ENCODE data around the gene PUS10.
"Not testable (repeated sequence)": the region's sequence is repeated elsewhere in the genome, so short reads cannot be mapped to it uniquely, and the experiment has no call there.

Gene PUS10

DNA sequence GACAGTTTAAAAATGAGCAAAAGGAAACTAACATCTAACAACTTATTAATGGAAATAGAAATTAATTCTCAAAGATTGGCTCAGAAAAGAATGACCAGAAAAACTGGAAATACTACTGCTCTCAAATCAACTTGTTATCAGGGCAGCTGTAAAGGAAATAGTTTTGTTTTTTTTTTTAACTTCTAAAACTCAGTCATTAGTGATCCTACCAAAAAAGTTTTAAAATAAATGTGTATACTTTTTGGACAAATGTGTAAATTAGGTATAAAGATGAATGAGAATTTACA lies 52.6 kb downstream of the PUS10 start:
- no peak for DNase-seq

DNA sequence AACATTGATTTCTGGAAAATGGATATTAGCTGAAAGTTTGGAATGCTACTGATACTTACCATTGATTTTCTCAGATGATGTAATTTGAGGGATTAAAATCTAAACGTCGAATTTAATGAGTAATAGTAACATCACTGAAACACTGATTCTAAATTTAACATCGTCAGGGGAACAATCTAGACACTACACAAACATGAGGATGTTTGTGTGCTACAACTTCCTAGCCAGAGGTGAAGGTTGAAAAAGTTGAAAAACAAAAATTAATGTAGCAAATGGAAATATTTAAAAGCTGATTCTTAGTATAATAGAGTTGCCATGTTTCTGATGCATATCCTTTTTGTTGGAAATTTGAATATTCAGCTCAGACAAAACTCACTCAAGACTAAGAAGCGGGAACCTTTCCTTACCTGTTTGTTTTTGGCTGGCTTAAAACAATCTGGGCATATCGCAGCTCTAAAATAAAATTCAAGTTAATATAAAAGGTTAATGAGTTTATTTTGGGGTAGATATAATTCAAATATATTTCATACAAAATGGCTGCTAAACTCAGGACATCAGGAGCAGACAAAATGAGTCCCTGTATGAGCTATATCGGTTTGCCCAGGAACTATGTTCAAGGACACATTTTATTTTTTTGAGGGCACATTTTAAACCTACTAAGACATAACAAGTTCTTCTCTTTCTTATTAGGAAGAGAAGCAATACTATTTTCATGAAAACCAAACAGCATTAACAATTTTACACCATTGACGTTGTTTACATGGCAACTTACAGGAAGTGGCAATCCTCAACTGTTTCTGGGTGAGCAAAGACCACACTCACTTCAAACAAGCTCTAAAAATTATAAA lies 53.2 kb downstream of the PUS10 start:
- no peak for DNase-seq

DNA sequence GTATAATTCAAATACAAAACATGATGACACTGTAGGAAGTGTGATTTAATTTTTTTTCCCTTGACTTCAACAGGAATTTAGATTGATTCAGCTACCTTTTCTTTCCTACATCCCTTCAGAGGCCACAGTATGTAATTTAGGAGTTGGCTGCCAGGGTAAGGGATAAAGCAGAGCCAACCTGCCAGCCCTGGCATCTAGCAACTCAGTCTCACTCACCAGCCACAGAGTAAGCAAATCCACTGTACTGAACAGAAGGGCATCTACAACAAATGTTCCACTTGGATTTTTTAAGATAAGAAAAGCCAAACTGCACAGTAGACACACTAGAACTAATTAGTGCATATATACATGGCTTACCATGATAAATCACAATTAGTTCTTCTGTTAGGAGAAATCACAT lies 54.9 kb downstream of the PUS10 start:
- no peak for DNase-seq

DNA sequence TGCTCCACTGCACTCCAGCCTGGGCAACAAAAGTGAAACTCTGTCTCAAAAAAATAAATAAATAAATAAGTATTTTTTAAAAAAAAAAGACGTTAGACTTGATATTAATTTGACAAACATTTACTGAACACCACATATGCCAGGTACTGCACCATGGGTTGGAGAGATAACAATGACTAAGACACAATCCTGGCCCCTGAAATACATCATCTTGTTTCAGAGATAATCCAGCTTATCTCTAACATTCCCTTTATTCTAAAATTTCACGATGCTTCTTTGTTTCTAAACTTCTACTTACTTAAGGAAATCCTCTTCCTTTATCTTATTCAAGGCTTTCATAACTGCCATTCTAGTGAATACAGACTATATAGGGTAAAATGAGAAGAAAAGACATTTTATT lies 55.5 kb downstream of the PUS10 start:
- no peak for DNase-seq

DNA sequence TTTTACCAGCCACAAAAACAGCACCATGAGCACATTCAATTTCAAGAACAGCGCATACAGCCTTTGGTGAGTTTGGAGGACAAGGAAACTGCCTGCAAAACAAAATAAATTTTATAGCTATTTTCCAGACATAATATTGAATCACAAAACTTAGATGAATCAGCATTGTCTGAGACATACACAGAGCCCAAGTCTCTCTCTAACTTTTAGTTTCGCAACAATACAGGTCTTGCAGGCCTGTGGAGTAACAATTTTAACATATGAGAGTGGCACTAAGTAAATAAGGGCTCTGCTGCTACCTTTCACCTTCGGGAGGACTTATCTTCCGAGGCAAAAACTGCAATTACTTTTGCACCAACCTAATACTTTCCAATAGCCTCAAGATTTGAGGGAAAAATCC lies 56.6 kb downstream of the PUS10 start:
- no peak for DNase-seq

DNA sequence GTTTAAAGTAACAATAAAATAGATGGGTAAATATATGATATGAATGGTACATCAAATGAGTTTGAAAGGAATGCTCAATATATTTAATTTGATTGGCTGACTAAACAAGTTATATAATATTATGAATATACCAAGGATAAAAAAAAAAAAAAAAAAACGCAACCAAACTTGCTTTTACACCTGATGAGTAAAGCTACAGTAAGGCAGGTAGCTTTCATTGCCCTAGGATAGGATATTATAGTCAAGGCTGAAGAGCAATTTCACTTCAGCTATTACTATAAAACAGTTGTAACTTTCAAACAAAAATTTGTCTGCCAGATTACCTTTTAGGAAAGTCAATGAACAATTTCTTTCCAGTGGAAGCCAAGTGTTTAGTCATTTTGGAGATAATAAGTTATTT lies 57.3 kb downstream of the PUS10 start:
- DNase-seq: no peak

DNA sequence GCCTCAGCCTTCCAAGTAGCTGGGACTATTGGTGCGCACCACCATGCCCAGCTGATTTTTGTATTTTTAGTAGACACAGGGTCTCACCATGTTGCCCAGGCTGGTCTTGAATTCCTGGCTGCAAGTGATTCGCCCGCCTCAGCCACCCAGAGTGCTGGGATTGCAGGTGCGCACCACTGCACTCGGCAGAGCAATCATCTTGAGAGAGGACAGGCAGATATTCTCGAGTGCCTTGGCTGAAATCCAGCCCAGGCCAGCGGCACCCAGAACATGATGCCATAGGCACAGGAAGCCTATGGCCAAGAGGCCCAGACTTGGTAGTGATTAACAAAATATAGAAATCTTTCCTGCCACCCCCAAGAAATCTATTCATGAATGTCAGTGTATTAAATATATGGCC lies 58.6 kb downstream of the PUS10 start:
- DNase-seq: no peak

DNA sequence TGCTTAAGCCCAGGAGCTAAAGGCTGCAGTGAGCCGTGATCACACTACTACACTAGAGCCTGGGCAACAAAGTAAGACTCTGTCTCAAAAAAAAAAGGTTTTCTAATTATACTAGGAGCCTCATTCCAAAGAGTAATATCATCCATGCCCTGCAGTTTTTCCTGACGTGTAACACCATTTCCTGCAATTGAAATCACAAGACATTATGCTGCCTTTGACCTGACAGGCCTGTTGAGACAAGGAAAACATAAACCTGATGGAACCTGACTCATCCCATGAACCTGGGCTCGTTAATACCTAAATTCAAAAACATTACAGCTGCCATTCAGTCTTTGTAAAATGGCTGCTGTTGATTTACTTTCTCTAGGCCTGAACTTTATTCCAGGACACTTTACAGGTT lies 59.3 kb downstream of the PUS10 start:
- DNase-seq: no peak

DNA sequence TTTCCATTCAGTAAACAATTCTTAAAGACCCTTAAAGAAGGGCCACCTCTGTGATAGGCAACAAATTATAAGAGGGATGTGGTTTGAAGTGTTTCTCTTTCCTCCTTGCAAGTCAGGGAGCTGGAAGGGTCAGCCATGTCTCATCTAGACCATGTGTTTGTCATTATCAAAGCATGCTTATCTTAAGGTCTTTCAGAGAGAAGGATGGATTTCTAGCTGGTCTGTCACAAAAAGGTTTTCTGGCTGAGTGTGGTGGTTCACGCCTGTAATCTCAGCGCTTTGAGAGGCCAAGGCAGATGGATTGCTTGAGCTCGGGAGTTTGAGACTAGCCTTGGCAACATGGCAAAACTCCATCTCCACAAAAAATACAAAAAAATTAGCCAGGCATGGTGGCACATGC lies 59.7 kb downstream of the PUS10 start:
- no peak for DNase-seq

DNA sequence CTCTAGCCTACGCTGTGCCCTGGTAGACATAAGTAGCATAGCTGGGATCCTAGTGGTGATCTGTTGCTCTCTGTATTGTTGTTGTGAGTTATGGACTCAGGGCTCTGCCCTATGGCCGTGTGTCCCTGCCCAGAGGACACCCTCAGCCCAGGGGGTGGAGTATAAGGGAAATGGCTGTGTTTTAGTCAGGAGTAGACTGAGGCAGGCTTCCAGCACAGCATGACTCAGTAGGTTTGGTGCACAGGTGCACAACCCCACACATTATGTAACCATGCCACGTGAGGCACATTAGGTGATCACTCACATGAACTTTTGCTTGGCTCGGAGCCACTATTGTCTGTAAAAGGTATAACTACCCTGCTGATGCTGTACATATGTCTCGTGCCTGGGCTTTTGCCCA lies 60.4 kb downstream of the PUS10 start:
- DNase-seq: no peak

DNA sequence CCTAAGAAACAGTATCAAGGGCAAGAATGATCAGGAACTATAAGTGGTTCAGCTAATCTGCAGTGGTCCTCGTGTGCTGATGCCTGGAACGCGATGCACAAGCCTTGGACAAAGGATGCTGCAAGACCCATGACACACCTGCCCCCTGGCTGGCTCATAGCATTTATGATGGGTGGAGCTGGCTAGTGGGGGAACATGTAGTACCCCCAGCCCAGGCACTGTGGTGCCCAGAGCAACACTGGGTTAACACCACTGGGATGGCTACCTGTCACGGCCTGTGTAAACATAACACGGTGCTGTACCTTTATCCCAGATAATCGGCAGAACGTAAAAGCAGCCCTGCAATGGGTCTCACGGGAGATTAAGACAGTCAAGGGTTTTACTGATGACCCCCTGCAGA lies 60.8 kb downstream of the PUS10 start:
- no peak for DNase-seq

DNA sequence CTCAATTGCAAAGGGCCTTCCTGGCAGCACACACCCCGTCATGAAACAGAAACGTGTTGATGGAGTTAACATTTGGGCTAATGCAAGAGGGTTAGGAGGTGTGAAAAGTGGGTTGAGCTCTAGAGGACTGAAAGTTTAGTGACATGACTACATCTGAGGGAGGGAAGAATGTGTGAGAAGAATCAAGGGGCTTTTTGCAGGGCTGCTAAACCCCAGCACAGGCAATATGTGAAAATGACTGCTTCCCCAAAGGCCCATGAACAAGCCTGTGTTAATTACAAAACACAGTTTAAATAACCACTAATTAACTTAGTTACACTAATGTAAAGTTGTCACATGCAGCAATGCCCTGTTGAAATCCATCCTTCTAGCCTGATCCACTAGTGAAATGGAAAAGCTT lies 63.9 kb downstream of the PUS10 start:
- no peak for DNase-seq

DNA sequence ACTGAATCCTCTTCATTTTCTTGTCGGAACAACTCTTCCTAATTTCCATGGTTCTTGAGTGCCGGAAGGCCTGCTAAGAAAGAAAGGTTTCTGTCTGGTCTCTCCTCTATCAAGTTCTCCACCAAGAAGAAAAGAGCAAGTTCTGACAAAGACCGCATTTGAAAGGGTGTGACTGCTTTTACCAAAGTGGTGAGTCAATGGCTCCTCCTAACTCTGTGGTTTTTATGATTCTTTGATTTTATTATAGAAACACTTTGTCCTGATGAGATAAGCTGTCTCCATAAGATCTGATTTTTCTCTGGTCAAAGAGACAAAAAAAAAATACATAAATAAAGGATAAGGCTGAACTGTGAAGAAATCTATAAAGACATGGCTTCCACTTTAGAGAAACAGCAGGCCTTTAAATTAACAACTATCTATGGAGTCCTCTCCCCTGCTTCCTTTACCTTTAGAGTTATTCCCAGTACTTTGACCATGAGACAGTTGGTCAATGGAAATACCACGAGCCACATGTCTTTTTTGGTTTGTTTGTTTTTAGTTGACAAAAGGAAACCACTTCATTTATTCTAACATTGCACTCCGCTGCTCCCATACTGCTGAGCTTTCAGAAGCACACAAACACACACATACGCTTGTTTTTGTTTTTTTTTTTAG lies 69.0 kb downstream of the PUS10 start:
- DNase-seq: no peak

DNA sequence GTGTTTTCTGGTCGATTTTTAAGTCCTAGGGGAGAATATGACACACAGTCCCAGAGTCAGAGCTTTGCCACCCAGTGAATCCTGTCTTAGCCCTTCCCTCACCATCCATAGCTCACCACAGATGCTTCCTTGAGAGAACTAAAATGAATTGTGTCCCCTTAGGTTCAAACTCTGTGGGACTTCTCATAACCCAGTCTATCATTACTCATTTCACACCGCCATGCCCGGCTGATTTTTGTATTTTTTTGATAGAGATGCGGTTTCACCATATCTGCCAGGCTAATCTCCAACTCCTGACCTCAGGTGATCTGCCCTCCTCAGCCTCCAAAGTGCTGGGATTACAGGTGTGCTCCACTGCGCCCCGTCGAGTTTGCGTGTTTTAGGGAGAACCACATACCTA lies 69.9 kb downstream of the PUS10 start:
- no peak for DNase-seq

DNA sequence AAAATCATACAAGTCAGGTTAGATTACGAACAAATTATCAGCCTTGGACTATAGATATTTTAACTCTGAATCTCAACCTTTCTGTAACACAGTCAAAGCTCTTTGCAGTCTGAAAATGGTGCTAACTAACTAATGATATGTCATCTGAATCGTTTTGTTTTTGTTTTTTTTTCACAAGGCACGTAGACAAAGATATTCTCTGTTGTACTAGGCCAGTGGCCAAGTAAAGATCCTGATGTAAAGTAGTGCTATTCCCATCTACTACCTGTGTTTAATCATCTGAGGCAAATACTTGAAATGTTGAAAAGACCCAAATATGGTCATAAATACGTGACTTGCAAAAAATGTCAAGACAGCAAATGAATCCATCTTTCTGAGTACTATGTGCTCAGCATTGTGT lies 71.0 kb downstream of the PUS10 start:
- no peak for DNase-seq

DNA sequence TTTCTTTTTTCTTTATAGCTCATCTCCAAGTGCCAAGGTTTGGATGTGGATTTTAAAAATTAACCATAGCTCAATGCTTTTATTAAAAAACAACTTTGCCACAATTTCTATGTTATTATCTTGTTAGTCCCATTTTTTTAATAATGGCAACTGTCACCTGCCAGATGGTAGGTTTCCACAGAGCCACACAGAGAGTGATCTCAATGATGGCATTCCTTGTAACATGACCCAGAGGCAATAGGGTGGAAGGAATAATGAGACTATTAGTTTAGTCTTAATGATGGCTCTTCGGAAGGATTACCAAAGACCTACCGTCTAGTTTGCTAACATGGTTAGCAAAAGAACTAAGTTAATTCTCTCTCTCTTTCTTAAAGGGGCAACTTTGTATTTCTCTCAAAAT lies 72.7 kb downstream of the PUS10 start:
- no peak for DNase-seq

DNA sequence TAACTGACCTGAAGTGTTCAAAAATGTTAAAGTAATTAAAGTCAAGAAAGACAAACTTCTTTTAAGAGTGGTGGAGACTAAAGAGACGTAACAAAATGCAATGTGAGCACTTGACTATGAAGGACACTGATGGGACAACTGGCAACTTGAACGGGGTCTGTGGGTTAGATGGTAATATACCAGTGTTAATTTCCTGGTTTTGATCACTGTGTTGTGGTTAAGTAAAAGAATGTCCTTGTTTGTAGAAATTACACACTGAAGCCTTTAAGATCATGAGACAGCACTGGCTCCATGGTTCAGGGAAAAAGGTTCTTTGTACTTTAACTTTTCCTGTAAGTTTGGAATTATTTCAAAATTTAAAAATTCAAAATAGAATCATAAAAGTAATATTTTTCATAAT lies 78.4 kb downstream of the PUS10 start:
- no peak for DNase-seq

DNA sequence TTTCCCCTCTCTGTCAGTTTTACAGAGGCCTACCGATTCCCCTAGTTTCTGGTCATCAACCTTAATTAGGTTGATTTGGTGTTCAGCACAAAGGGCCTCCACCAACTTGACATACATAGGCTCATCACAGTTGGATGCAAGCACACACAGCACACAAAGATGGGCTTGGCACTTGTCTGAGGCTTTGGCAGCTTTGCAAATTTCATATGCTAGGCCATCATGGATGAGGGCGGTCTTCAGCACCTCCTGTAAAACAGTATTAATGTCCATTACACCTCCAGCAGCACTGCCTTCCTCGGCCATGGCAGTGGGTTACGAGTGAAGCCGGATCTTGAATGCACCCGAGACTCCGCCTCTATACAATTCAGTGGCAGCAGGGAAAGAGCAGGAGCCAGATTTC lies 79.8 kb downstream of the PUS10 start:
- no peak for DNase-seq

DNA sequence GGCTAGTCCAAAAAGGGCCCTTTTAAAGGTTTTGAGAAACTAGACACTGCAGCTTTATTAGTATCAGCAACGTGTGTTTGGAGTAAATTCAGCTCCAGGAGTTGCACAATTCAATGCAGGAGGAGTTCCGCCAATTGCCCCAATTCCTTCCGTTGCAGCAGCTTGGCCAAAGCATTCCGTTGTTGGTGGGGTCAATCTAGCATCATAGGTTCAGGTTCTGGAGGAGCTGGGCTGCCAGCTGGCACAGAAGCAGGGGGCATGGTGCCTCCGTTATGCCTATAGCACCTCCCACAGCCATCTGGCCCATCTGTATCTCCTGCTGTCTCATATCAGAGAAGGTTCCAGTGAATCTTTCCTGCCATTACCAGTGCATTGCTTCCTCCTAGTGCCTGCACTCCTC lies 81.3 kb downstream of the PUS10 start:
- no peak for DNase-seq

DNA sequence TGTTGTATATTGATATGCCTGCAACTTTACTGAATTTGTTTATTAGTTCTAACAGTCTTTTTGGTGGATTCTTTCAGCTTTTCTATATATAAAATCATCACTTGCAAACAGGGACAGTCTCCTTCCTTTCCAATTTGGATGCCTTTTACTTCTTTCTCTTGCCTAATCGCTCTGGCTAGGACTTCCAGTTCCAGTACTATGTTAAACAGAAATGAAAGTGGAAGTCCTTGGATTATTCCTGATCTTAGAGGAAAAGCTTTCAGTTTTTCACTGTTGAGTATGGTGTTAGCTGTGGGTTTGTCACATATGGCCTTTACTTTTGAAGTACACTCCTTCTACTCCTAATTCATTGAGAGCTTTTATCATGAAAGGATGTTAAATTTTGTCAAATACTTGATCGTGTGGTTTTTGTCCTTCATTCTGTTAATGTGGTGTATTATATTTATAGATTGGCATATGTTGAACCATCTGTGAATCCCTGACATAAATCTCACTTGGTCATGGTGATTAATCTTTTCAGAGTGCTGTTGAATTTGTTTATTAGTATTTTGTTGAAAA lies 83.8 kb downstream of the PUS10 start:
- DNase-seq: no peak

DNA sequence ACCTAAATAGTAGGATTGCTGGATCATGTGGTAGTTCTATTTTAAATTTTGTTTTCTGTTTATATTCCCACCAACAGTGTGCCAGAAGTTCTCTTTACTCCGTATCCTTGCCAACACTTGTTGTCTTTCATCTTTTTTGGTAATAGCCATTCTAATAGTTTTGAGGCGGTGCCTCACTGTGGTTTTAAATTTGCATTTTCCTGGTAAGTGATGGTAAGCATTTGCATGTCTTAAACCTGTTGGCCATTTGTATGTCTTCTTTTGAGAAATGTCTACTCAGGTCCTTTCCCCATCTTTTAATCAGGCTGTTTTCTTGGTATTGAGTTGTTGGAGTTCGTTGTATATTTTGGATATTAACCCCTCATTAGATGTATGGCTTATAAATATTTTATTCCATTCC lies 85.1 kb downstream of the PUS10 start:
- DNase-seq: no peak

DNA sequence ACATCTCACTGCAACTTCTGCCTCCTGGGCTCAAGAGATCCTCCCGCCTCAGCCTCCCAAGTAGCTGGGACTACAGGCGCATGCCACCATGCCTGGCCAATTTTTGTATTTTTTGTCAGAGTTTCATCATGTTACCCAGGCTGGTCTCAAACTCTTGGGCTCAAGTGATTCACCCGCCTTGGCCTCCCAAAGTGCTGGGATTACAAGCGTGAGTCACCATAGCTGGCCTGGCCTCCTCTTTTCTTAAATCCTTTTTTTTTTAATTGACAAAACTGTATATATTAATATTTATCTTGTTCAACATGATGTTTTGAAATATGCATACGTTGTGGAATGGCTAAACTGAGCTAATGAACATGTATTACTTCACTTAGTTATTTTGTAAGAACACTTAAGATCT lies 86.0 kb downstream of the PUS10 start:
- not testable (repeated sequence) for DNase-seq

DNA sequence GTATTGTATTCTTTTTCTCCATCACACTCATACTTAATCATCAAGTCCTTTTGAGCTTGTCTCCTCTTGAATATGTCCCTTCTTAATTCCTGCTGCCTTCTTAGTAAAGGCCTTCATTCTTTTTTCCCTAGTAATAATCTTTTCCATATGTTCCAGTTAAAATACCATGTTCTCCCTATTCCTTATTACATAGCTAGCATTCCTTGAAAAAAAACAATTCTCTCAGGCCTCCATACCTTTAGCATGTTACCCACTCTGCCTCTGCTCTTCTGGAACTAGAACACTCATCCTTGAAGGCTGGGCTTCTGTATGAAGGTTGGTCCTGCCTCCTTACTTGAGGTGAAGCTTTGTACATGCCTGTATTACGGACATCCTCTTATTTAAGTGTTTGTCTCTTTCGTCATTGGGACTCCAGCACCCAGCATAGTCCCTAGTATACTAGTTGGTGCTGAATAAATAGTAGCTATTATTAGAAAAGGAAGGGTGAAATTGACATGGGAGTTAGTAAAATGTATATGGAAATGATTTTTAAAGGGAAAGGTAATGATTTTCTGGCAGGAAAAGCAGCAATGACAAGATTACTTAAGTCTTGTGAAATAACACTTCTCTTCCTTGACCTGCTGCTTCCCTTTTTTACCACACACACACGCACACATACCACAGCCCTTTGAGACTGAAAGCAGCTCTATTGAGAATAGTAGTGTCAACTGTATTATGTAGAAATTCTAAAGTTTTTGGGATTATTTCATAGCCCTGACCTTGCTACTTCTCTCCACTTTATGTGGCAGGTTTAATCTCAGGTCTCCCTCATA lies 91.1 kb downstream of the PUS10 start:
- DNase-seq: no peak

Data from activated T-cell treated with anti-CD3 and anti-CD28 coated beads, Interleukin-2, amount 50 U/mL, for 1 hour (primary cell).